DND-41 (cell line): ENCODE measurements around the gene RAD51B.

ENCODE experiments used
- CTCF ChIP-seq: IDR thresholded peaks from 2 replicates; pipeline ENCODE4 v1.5.1; 2012; ENCODE audit warnings: borderline replicate concordance, low read length, moderate library complexity, mild to moderate bottlenecking; ENCODE audit not compliant: poor library complexity, severe bottlenecking; ENCODE audit errors: extremely low read depth
- EZH2 ChIP-seq: IDR thresholded peaks from 3 replicates; pipeline ENCODE4 v1.6.1; 2012; ENCODE audit warnings: borderline replicate concordance, low read depth, mild to moderate bottlenecking, moderate library complexity, low read length, inconsistent platforms; ENCODE audit not compliant: severe bottlenecking

DNA sequence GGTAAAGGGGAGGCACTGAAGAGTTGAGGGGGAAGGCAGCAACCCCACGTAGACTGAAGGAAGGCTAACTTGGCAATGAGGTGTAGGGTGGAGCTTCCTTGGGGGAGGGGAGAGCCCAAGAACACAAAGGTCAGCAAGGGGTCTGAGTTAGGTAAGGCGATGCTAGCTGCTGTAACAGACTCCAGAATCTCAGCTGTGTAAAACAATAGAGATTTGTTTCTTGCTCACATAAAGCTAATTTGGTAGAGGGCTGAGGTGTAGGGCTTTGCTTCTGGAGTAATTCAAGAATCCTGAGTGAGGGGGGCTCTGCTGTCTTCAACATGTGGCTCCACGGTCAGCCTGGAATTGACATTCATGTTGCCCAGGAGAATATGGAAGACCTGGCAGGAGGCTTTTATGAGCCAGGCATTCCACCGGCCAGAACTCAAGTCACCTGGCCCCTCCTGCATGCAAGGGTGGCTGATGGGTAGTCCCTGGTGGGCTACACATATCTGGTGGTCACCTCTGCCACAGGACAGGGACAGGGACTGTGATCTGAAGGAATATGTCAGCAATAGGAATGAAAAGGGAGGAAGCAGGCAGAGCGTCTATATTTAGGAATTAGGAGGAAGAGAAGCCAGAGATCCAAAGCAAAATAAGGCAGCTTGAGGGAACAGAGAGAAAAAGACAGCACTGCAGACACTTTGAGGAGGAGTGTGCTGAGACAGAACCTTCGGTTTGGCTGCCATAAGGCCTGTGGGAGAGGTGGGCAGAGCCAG, 819.6 kb downstream of the RAD51B start:
- no peak for TF ChIP-seq EZH2
- TF ChIP-seq CTCF, result no peak
